Vagina (tissue), 2 donors: ENCODE measurements around the gene RPRD1B.

Experiments
- CTCF ChIP-seq, 3 experiments: fragments of 450-650 bp in 2 of 3; fragments of 200-600 bp in 1 of 3; sonication (generic) in 1 of 3; IDR thresholded peaks; one replicate each; pipeline ENCODE4 v1.5.1; 2017 to 2019; ENCODE audit warnings: antibody characterized with exemption in 3 of 3, mild to moderate bottlenecking in 2 of 3, moderate library complexity in 2 of 3
- POLR2A ChIP-seq, 2 donors: fragments of 450-650 bp; IDR thresholded peaks; one replicate each; pipeline ENCODE4 v1.6.1; 2017; ENCODE audit warnings: antibody characterized with exemption in 2 of 2, mild to moderate bottlenecking in 2 of 2, moderate library complexity in 2 of 2
- POLR2AphosphoS5 ChIP-seq, 2 donors: sonication (generic); formaldehyde crosslinking; IDR thresholded peaks; one replicate each; pipeline ENCODE4 v1.9.0; 2017; ENCODE audit warnings: antibody characterized with exemption in 2 of 2, mild to moderate bottlenecking in 2 of 2, low read depth in 1 of 2; ENCODE audit not compliant: insufficient read depth in 1 of 2

GRCh38 chr20:38059832-38060231 lies 26.3 kb downstream of the RPRD1B start:
- no peak for TF ChIP-seq CTCF (IDR thresholded peaks at IDR 0.05)
- TF ChIP-seq POLR2A (IDR thresholded peaks at IDR 0.05): no peak
- no peak for TF ChIP-seq POLR2AphosphoS5 (IDR thresholded peaks at IDR 0.05; ENCODE audit: insufficient read depth in 1 of 2, low read depth in 1 of 2)
